Large intestine (tissue), 3 donors: ENCODE results near the gene TPX2. TPM values are rescaled to one million over a fixed set of nuclear protein-coding genes. Genes with fewer than 3 reads are reported as not detected.
A peak's percentile ranks its signal among the peaks of the same experiment; 100 is the strongest.

Experiments
- DNase-seq, 2 donors: peaks; one replicate each; pipeline versions ENCODE4 v3.0.0 to v3.0.0-alpha.2; 2013
- H3K27ac ChIP-seq: one replicate; pipeline ENCODE4 v1.5.1; 2013; ENCODE audit warnings: low read length
- H3K27me3 ChIP-seq: 2 replicates; pipeline ENCODE4 v1.6.1; 2013; ENCODE audit warnings: low read length; ENCODE audit not compliant: control insufficient read depth, insufficient read depth
- H3K36me3 ChIP-seq: 2 replicates; pipeline ENCODE4 v1.6.1; 2013; ENCODE audit warnings: low read length; ENCODE audit not compliant: control insufficient read depth, insufficient read depth
- H3K4me1 ChIP-seq: one replicate; pipeline ENCODE4 v1.6.1; 2013; ENCODE audit warnings: low read length; ENCODE audit not compliant: control insufficient read depth, insufficient read depth
- H3K4me3 ChIP-seq: one replicate; pipeline ENCODE4 v1.5.1; 2013; ENCODE audit warnings: low read length
- H3K9me3 ChIP-seq: one replicate; pipeline ENCODE4 v1.6.1; 2013; ENCODE audit warnings: mild to moderate bottlenecking, low read depth, low read length, moderate library complexity; ENCODE audit not compliant: control insufficient read depth
- WGBS: methylation state at CpG from one replicate; pipeline ENCODE4 v1.1.5; 2013; ENCODE audit warnings: low lambda C conversion rate; ENCODE audit not compliant: insufficient coverage; 5-methylcytosine and 5-hydroxymethylcytosine counted together
- polyA plus RNA-seq: library from polyadenylated mRNA; unstranded; fragments of 120-200 nt; gene quantifications from one replicate; pipeline ENCODE4 v1.2.1, GENCODE V29; 2013

The TPX2 gene
- polyA plus RNA-seq, 1 donor: 21.8 TPM

- Histone ChIP-seq H3K27me3 (no peaks in the 10 kb centered on the region), H3K4me3 (no peak overlapping the region), H3K36me3 (peaks cover 43% of the 10 kb centered on the region), H3K9me3 (no peaks in the 10 kb centered on the region), H3K27ac (peak overlapping the region; percentile 38), H3K4me1 (peaks cover 50% of the 10 kb centered on the region)
- DNase-seq: peak in 1 of 2 donors; percentile 15
- 100% methylated on average over 1 of the region's 9 CpGs for WGBS
Measured at GRCh38 chr20:31713312-31714273, 25.5 kb upstream of the TPX2 start.

DNA sequence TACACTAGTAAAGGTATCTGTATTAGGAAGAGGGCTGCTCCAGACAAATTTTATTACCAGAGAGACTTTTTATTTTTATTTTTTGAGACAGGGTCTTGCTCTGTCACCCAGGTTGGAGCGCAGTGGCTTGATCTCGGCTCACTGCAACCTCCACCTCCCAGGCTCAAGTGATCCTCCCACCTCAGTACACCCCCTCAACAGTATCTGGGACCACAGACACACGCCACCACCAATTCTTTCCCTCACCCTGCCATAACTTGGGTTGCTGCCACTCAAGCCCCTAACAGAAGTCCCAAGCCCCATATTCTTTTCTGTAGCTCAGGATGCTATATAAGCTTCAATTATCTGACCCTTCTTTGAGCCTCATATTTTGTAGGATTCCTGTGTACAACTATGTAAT is 23.3 kb upstream of the TPX2 start:
- no CpG with 5 or more reads among the region's 3 CpGs for WGBS
- H3K4me1 ChIP-seq: peaks cover 59% of the 10 kb centered on the region
- no peaks in the 10 kb centered on the region for H3K27me3 ChIP-seq
- no peak overlapping the region for H3K4me3 ChIP-seq
- peaks cover 46% of the 10 kb centered on the region for H3K36me3 ChIP-seq
- no peaks in the 10 kb centered on the region for H3K9me3 ChIP-seq
- no peak for DNase-seq
- H3K27ac ChIP-seq: no peak overlapping the region

DNA sequence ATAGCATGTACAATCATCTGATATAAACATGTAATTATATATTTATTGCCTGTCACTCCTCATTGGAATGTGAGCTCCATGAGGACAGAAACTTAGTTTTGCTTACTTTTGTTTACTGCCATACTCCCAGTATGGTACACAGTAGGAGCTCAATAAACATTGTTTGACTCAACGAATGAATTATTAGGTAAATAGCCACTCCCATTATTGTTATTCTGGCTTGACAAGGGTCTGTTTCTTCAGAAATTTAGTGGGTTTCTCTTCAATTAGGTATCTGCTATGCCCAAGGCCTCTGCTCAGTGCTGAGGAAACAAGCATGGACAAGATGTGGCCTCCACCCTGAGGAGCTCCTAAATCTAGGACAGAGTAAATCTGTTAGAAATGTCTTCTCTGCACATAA is 22.7 kb upstream of the TPX2 start:
- WGBS: no CpG with 5 or more reads among the region's 1 CpG
- H3K4me3 ChIP-seq: no peak overlapping the region
- DNase-seq: no peak
- peaks cover 56% of the 10 kb centered on the region for H3K4me1 ChIP-seq
- peaks cover 41% of the 10 kb centered on the region for H3K36me3 ChIP-seq
- no peaks in the 10 kb centered on the region for H3K9me3 ChIP-seq
- no peak overlapping the region for H3K27ac ChIP-seq
- no peaks in the 10 kb centered on the region for H3K27me3 ChIP-seq

DNA sequence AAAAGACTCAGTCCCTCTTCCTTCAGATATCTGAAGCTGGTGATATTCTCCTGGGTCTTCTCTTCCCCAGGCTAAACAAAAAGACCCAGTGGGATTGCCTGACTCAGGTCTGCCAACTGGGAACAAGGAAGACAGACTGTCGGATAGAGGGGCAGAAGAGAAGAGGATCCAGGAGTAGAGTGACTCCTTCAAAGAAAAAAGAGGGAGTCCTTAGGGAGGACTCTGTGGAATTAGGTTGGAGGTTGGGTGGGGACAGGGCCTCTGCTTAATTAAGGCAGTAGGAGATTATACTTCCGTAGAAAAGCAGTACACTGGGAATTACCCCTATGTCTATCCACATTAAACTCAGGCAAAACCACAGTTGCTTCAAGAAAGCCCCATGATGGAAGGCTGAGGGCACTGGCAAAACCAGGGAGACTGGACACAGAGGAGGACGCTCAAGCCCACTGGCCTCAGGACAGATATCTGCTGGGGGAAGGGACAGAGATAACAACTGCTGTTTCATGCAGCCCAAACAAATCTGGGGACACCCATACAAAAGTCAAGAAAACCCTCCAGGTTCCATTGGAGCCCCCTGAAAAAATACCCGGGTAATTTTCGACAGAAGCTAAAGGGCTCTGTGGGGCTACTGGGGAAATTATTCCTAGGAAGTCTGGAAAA is 22.1 kb upstream of the TPX2 start:
- H3K4me1 ChIP-seq: peaks cover 51% of the 10 kb centered on the region
- 100% methylated on average over 2 of the region's 5 CpGs for WGBS
- H3K4me3 ChIP-seq: no peak overlapping the region
- H3K36me3 ChIP-seq: peaks cover 36% of the 10 kb centered on the region
- H3K9me3 ChIP-seq: no peaks in the 10 kb centered on the region
- H3K27me3 ChIP-seq: no peaks in the 10 kb centered on the region
- no peak for DNase-seq
- no peak overlapping the region for H3K27ac ChIP-seq

- WGBS: no CpG with 5 or more reads among the region's 6 CpGs
- Histone ChIP-seq H3K4me1 (peaks cover 44% of the 10 kb centered on the region), H3K36me3 (peaks cover 35% of the 10 kb centered on the region), H3K27ac (no peak overlapping the region), H3K9me3 (no peaks in the 10 kb centered on the region), H3K27me3 (no peaks in the 10 kb centered on the region), H3K4me3 (no peak overlapping the region)
- no peak for DNase-seq
Measured at GRCh38 chr20:31717478-31718201, 21.4 kb upstream of the TPX2 start.

- H3K36me3 ChIP-seq: peaks cover 24% of the 10 kb centered on the region
- peak overlapping the region; percentile 96 for H3K27ac ChIP-seq
- H3K27me3 ChIP-seq: no peaks in the 10 kb centered on the region
- peak in 1 of 2 donors; percentile 65 for DNase-seq
- H3K9me3 ChIP-seq: no peaks in the 10 kb centered on the region
- H3K4me3 ChIP-seq: peak overlapping the region; percentile 87
- peaks cover 32% of the 10 kb centered on the region for H3K4me1 ChIP-seq
- no CpG with 5 or more reads among the region's 6 CpGs for WGBS
Measured at GRCh38 chr20:31718952-31719643, 20.0 kb upstream of the TPX2 start.

DNA sequence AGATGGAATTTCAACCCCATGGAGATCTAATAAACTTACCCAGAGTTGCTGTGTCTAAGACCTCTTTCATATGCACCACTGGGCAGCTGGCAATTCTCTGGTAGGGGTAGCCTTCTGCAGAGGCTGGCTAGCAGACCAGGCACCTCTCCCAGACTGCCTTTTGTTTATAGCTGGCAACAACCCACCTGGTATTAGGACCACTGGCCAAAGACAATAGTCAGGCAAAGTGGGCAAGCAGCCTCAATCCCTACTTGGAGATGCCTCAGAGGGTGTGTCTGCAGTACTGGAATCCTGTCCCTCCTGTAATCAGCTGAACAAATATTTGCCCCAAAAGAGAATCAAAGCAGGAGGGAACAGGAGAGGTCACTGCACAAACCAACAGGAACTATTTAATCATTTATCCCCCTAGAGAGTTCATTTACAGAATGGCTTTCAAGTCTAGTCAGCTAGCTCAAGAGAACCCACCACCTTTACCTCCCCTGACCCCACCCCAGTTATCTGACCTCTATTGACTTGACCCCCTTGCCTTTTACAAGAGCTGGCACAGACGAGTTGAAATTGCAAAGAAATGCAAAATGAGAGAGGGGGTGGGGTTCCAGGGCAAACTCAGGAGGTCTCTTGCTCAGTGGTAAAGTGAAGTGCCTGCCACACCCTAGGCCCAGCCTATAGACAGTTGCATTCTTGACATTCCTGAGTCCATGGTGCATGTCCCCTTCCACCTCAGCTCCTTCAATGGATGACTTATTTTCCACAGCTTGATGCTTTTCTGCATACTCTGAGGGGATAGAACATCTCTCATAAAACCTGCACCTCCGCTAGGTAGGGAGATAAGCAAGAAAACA is 19.2 kb upstream of the TPX2 start:
- Histone ChIP-seq H3K27me3 (no peaks in the 10 kb centered on the region), H3K4me1 (peaks cover 32% of the 10 kb centered on the region), H3K27ac (peak overlapping the region; percentile 96), H3K4me3 (peak overlapping the region; percentile 87), H3K36me3 (peaks cover 20% of the 10 kb centered on the region), H3K9me3 (no peaks in the 10 kb centered on the region)
- WGBS: no CpG with 5 or more reads among the region's 2 CpGs
- peak; percentile 86 to 89 for DNase-seq

- WGBS: 38% methylated on average over 1 of the region's 7 CpGs
Measured at GRCh38 chr20:31720486-31721407, 18.3 kb upstream of the TPX2 start.

More at GRCh38 chr20:31720486-31721407, 18.3 kb upstream of the TPX2 start:
- H3K4me1 ChIP-seq: peaks cover 32% of the 10 kb centered on the region
- peak overlapping the region; percentile 87 for H3K4me3 ChIP-seq
- H3K36me3 ChIP-seq: peaks cover 16% of the 10 kb centered on the region
- no peaks in the 10 kb centered on the region for H3K9me3 ChIP-seq
- DNase-seq: peak; percentile 87 to 93
- no peaks in the 10 kb centered on the region for H3K27me3 ChIP-seq
- H3K27ac ChIP-seq: peak overlapping the region; percentile 96
